ENCODE data around the gene CHMP2A. TPM values are rescaled to one million over a fixed set of nuclear protein-coding genes. Genes with fewer than 3 reads are reported as not detected.

CHMP2A gene
- total RNA-seq, 1 donor from 2014 or later, result 132 TPM

- H3K27ac Mint-ChIP-seq (ENCODE audit: unreplicated experiment), result no peak overlapping the region
- no peak for DNase-seq (ENCODE audit: extremely low spot score, unreplicated experiment)
- H3K9me3 Mint-ChIP-seq (ENCODE audit: unreplicated experiment), result no peaks in the 10 kb centered on the region
- H3K4me3 Mint-ChIP-seq (ENCODE audit: unreplicated experiment), result no peak overlapping the region
- no peaks in the 10 kb centered on the region for H3K27me3 Mint-ChIP-seq (ENCODE audit: unreplicated experiment)
- H3K4me1 Mint-ChIP-seq (ENCODE audit: unreplicated experiment), result peaks cover 19% of the 10 kb centered on the region
- peak; percentile 53 for TF ChIP-seq CTCF (IDR thresholded peaks at IDR 0.05)
- peaks cover 10% of the 10 kb centered on the region for H3K36me3 Mint-ChIP-seq (ENCODE audit: unreplicated experiment)
Observed at GRCh38 chr19:58513694-58514563, 41.0 kb downstream of the CHMP2A start.

- peaks cover 12% of the 10 kb centered on the region for H3K4me1 Mint-ChIP-seq (ENCODE audit: unreplicated experiment)
- H3K9me3 Mint-ChIP-seq (ENCODE audit: unreplicated experiment), result no peaks in the 10 kb centered on the region
- DNase-seq (ENCODE audit: extremely low spot score, unreplicated experiment), result no peak
- H3K36me3 Mint-ChIP-seq (ENCODE audit: unreplicated experiment), result peaks cover 10% of the 10 kb centered on the region
- H3K27me3 Mint-ChIP-seq (ENCODE audit: unreplicated experiment), result no peaks in the 10 kb centered on the region
- TF ChIP-seq CTCF (IDR thresholded peaks at IDR 0.05), result no peak
- H3K4me3 Mint-ChIP-seq (ENCODE audit: unreplicated experiment), result no peak overlapping the region
- H3K27ac Mint-ChIP-seq (ENCODE audit: unreplicated experiment), result no peak overlapping the region
Observed at GRCh38 chr19:58513213-58513693, 41.7 kb downstream of the CHMP2A start.

GRCh38 chr19:58511353-58512208 lies 43.3 kb downstream of the CHMP2A start, which contains the start of gene SLC27A5:
TSS of gene SLC27A5 (minus strand) at chr19:58511992. CDS start at chr19:58511955, 37 bp downstream.
- H3K36me3 Mint-ChIP-seq (ENCODE audit: unreplicated experiment), result peaks cover 10% of the 10 kb centered on the region
- peaks cover 9% of the 10 kb centered on the region for H3K4me1 Mint-ChIP-seq (ENCODE audit: unreplicated experiment)
- DNase-seq (ENCODE audit: extremely low spot score, unreplicated experiment), result no peak
- H3K4me3 Mint-ChIP-seq (ENCODE audit: unreplicated experiment), result no peak within 1 kb of the TSS
- no peak for TF ChIP-seq CTCF (IDR thresholded peaks at IDR 0.05)
- no peak within 1 kb of the TSS for H3K27ac Mint-ChIP-seq (ENCODE audit: unreplicated experiment)
- peaks cover 4% of the 10 kb centered on the region for H3K9me3 Mint-ChIP-seq (ENCODE audit: unreplicated experiment)
- no peaks in the 10 kb centered on the region for H3K27me3 Mint-ChIP-seq (ENCODE audit: unreplicated experiment)

- TF ChIP-seq CTCF (IDR thresholded peaks at IDR 0.05), result no peak
- Mint-ChIP-seq H3K27ac (ENCODE audit: unreplicated experiment) (no peak overlapping the region), H3K9me3 (ENCODE audit: unreplicated experiment) (peaks cover 4% of the 10 kb centered on the region), H3K4me3 (ENCODE audit: unreplicated experiment) (no peak overlapping the region), H3K36me3 (ENCODE audit: unreplicated experiment) (peaks cover under 1% of the 10 kb centered on the region), H3K27me3 (ENCODE audit: unreplicated experiment) (no peaks in the 10 kb centered on the region), H3K4me1 (ENCODE audit: unreplicated experiment) (peaks cover 2% of the 10 kb centered on the region)
- no peak for DNase-seq (ENCODE audit: extremely low spot score, unreplicated experiment)
Observed at GRCh38 chr19:58510084-58510862, 44.6 kb downstream of the CHMP2A start.

Data from osteocyte (in vitro differentiated cells).